Fibroblast of mammary gland (primary cell): ENCODE measurements around the gene RNF220.

Experiments used
- DNase-seq: peaks from one replicate; pipeline ENCODE4 v3.0.0-alpha.2; 2010; ENCODE audit warnings: low read depth
- H3K4me3 ChIP-seq: 2 replicates; pipeline ENCODE4 v1.5.1; 2011; ENCODE audit warnings: low read depth, mild to moderate bottlenecking, low read length, moderate library complexity; ENCODE audit not compliant: control insufficient read depth
- TF ChIP-seq, protein P1 (sequence below): conservative IDR thresholded peaks from 2 replicates; pipeline ENCODE4 v1.5.1; 2011; ENCODE audit warnings: low read depth, low read length, inconsistent platforms; ENCODE audit not compliant: control insufficient read depth, insufficient read depth

Gene RNF220

GRCh38 chr1:44547361-44547760, 142.3 kb downstream of the RNF220 start:
- TF ChIP-seq, protein P1, sequence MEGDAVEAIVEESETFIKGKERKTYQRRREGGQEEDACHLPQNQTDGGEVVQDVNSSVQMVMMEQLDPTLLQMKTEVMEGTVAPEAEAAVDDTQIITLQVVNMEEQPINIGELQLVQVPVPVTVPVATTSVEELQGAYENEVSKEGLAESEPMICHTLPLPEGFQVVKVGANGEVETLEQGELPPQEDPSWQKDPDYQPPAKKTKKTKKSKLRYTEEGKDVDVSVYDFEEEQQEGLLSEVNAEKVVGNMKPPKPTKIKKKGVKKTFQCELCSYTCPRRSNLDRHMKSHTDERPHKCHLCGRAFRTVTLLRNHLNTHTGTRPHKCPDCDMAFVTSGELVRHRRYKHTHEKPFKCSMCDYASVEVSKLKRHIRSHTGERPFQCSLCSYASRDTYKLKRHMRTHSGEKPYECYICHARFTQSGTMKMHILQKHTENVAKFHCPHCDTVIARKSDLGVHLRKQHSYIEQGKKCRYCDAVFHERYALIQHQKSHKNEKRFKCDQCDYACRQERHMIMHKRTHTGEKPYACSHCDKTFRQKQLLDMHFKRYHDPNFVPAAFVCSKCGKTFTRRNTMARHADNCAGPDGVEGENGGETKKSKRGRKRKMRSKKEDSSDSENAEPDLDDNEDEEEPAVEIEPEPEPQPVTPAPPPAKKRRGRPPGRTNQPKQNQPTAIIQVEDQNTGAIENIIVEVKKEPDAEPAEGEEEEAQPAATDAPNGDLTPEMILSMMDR, result no peak
- no peak overlapping the region for H3K4me3 ChIP-seq
- DNase-seq, result no peak

DNA sequence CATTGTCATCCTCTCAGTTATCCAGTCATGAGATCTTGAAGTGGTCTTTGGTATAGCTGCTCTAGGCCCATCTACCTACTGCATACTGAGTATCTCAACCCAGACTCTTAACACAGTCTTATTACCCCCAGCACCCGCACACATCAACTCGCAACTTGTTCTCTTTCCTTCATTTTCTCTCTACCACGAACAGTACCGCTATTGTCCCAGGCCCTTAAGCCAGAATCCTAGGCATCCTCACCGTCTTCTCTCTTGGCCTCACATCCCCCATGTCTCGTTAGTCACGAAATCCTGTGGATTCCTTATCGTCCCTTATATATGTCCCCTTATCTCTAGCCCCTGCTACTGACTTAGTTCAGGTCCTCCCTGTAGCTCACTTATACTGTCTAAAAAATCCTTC, 142.8 kb downstream of the RNF220 start:
- H3K4me3 ChIP-seq, result no peak overlapping the region
- TF ChIP-seq, protein P1, result no peak
- DNase-seq, result no peak

DNA sequence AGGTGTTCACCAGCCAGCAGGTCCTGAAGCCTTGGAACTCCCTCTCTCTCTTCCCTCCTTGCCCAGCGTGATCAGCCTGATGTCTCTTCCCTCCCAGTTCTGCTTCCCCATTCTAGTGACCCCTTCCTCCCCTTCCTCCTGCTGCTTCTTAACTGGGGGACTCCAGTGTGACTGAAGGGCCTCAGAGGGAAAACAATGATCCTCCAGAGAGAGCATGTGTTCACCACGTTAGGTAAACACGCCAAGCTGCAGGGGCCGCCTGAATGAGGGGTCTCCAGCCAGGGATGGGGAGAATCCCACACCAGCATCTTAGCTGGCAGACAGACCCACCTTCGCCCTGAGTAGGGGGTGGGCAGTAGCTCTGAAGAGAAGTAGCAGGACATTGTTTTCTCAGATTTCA, 144.5 kb downstream of the RNF220 start:
- TF ChIP-seq, protein P1, result no peak
- DNase-seq, result no peak
- no peak overlapping the region for H3K4me3 ChIP-seq

GRCh38 chr1:44553127-44553758, 148.2 kb downstream of the RNF220 start:
- H3K4me3 ChIP-seq, result no peak overlapping the region
- no peak for DNase-seq
- TF ChIP-seq, protein P1, result no peak

- H3K4me3 ChIP-seq, result no peak overlapping the region
- TF ChIP-seq, protein P1, result no peak
- DNase-seq, result peak; percentile 39
These were observed 148.7 kb downstream of the RNF220 start for GRCh38 chr1:44553771-44554170.

- H3K4me3 ChIP-seq, result no peak overlapping the region
- TF ChIP-seq, protein P1, result no peak
- DNase-seq, result no peak
These were observed 149.7 kb downstream of the RNF220 start for GRCh38 chr1:44554706-44555105.

- TF ChIP-seq, protein P1, result no peak
These were observed 152.7 kb downstream of the RNF220 start for GRCh38 chr1:44557778-44558177.

More at GRCh38 chr1:44557778-44558177, 152.7 kb downstream of the RNF220 start:
- DNase-seq, result peak; percentile 15
- no peak overlapping the region for H3K4me3 ChIP-seq
